ENCODE data around the gene PLP2. TPM values are rescaled to one million over a fixed set of nuclear protein-coding genes. Genes with fewer than 3 reads are reported as not detected.
"Not testable (repeated sequence)": the region's sequence is repeated elsewhere in the genome, so short reads cannot be mapped to it uniquely, and the experiment has no call there.

The PLP2 gene
- total and polyA plus RNA-seq, 5 donors = 83.0 to 96.4 (median 89.0) TPM

DNA sequence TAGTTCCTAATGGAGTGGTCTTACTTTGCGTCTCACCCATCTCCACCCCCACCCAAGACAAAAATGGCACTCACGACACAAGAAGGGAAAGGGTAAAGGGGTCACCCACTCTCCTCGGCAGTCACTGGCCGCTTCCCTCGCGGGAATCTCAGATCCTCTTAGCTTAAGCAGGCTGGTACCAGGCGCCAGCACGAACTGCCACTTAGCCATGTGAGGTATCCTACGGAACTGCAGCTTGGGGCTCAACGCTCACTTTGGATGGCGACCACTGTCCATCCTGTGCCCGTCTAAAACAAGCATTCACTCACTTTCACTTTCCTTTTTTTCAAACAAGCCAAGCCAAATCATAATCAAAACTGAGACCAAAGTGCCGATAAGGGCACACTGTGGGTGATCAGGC lies 23.8 kb upstream of the PLP2 start:
- Histone ChIP-seq H3K4me1 (ENCODE audit: control insufficient read depth, insufficient read depth, low read length) (no peaks in the 10 kb centered on the region), H3K9me3 (ENCODE audit: control insufficient read depth, low read length) (no peaks in the 10 kb centered on the region), H3K4me3 (ENCODE audit: low read length) (no peak overlapping the region), H3K27me3 (ENCODE audit: control insufficient read depth, insufficient read depth) (no peaks in the 10 kb centered on the region), H3K27ac (ENCODE audit: low read length) (no peak overlapping the region)
- intact Hi-C loops (cut with DNase I) = no loop called here
- WGBS = 91% methylated on average over 13 of the region's 13 CpGs
- ATAC-seq = no peak
- no peak for DNase-seq

DNA sequence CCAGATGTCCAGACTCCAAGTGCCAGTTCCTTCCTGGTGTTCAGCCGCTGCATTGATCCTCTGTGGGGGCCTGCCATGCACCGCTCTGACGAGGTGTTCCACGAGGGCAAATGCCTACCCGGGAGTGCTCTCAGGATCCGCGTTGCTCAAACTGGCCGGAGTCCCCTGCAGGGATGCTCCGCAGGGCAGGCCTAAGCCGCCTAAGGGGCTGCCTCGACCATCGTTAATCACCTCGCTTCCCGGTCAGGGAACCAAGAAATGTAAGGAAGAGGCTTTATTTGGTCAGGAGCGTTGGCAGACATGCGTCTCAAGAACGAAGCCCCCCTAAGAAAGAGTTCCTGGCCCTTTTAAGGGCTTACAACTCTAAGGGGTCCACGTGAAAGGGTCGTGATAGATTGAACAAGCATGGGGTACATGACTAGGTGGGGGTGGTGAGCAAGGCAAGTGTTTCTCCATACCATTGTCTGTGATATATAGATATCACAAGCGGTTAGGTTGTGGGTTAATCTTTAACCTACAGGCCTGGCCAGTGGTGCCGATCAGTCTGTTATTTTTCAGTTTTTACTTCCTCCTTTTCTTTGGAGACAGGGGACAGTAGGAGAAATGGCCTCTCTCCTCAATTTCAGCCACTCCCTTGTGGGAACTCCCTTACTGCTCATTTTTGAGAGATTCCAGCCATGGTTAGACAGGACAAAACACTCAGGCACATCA lies 23.2 kb upstream of the PLP2 start:
- H3K4me1 ChIP-seq (ENCODE audit: control insufficient read depth, insufficient read depth, low read length); H3K9me3 ChIP-seq (ENCODE audit: control insufficient read depth, low read length); ATAC-seq; H3K27ac ChIP-seq (ENCODE audit: low read length); intact Hi-C loops (cut with DNase I); DNase-seq; H3K27me3 ChIP-seq (ENCODE audit: control insufficient read depth, insufficient read depth); H3K4me3 ChIP-seq (ENCODE audit: low read length): not testable (repeated sequence)
- 85% methylated on average over 21 of the region's 21 CpGs for WGBS

DNA sequence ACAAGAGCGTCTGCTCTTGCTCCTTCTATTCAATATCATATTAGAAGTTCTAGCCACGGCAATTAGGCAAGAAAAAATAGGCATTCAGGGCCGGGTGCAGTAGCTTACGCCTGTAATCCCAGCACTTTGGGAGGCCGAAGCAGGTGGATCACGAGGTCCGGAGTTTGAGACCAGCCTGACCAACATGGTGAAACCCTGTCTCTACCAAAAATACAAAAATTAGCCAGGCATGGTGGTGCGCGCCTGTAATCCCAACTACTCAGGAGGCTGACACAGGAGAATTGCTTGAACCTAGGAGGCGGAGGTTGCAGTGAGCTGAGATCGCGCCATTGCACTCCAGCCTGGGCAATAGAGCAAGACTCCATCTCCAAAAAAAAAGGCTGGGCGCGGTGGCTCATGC lies 22.4 kb upstream of the PLP2 start:
- WGBS = 96% methylated on average over 14 of the region's 14 CpGs

DNA sequence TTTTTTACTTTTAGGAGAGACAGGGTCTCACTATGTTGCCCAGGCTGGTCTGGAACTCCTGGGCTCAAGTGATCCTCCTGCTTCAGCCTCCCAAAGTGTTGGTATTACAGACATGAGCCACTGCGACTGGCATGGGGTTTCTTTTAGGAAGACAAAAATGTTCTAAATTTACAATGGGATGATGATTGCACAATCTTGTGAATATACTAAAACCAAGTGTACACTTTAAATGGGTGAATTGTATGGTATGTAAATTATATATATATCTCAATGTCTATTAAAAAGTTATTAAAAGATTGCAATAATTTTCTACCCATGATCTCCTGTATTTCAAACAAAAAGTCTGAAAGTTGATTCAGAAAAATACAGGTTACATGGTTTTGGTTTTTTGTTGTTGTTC lies 18.2 kb upstream of the PLP2 start:
- ATAC-seq (no peak), DNase-seq (no peak)
- Histone ChIP-seq H3K27ac (ENCODE audit: low read length) (no peak overlapping the region), H3K9me3 (ENCODE audit: control insufficient read depth, low read length) (no peaks in the 10 kb centered on the region), H3K4me3 (ENCODE audit: low read length) (no peak overlapping the region), H3K4me1 (ENCODE audit: control insufficient read depth, insufficient read depth, low read length) (no peaks in the 10 kb centered on the region), H3K27me3 (ENCODE audit: control insufficient read depth, insufficient read depth) (no peaks in the 10 kb centered on the region)
- intact Hi-C loops (cut with DNase I) = no loop called here
- 85% methylated on average over 1 of the region's 1 CpG for WGBS

More for the DNA sequence above, 22.4 kb upstream of the PLP2 start:
- H3K4me1 ChIP-seq (ENCODE audit: control insufficient read depth, insufficient read depth, low read length); H3K9me3 ChIP-seq (ENCODE audit: control insufficient read depth, low read length); H3K27ac ChIP-seq (ENCODE audit: low read length); H3K4me3 ChIP-seq (ENCODE audit: low read length); H3K27me3 ChIP-seq (ENCODE audit: control insufficient read depth, insufficient read depth); DNase-seq; intact Hi-C loops (cut with DNase I); ATAC-seq: not testable (repeated sequence)

DNA sequence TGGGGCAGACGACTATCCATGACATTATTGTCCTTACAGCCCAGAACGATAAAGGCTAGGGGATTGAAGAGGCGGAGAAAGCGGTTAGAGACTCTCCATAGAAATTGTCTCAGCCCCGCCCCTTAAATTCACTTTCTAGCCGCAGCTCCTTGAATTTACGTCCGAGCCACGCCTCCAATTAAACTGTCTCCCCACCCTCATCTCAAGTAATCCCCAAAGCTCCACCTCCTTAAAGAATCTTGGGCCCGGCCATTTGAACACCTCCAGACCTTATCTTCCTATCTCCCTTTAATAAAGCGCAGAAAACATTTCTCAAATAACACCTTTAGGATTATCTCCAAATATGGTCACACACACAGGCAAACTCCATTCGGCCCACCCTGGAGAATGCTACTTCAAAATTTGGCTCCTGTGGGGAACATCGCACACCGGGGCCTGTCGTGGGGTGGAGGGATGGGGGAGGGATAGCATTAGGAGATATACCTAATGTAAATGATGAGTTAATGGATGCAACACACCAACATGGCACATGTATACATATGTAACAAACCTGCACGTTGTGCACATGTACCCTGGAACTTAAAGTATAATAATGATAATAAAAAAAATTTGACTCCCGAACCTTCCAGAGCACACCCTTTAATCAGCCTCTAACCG lies 16.3 kb upstream of the PLP2 start:
- WGBS = 1% methylated on average over 18 of the region's 18 CpGs
- ATAC-seq (peak; percentile 32 to 47), DNase-seq (peak in 1 of 3 donors; percentile 54)
- Histone ChIP-seq H3K4me3 (ENCODE audit: low read length) (peak overlapping the region; percentile 88), H3K4me1 (ENCODE audit: control insufficient read depth, insufficient read depth, low read length) (no peaks in the 10 kb centered on the region), H3K9me3 (ENCODE audit: control insufficient read depth, low read length) (no peaks in the 10 kb centered on the region), H3K27me3 (ENCODE audit: control insufficient read depth, insufficient read depth) (no peaks in the 10 kb centered on the region), H3K27ac (ENCODE audit: low read length) (peak overlapping the region; percentile 100)
- intact Hi-C loops (cut with DNase I) = no loop called here

DNA sequence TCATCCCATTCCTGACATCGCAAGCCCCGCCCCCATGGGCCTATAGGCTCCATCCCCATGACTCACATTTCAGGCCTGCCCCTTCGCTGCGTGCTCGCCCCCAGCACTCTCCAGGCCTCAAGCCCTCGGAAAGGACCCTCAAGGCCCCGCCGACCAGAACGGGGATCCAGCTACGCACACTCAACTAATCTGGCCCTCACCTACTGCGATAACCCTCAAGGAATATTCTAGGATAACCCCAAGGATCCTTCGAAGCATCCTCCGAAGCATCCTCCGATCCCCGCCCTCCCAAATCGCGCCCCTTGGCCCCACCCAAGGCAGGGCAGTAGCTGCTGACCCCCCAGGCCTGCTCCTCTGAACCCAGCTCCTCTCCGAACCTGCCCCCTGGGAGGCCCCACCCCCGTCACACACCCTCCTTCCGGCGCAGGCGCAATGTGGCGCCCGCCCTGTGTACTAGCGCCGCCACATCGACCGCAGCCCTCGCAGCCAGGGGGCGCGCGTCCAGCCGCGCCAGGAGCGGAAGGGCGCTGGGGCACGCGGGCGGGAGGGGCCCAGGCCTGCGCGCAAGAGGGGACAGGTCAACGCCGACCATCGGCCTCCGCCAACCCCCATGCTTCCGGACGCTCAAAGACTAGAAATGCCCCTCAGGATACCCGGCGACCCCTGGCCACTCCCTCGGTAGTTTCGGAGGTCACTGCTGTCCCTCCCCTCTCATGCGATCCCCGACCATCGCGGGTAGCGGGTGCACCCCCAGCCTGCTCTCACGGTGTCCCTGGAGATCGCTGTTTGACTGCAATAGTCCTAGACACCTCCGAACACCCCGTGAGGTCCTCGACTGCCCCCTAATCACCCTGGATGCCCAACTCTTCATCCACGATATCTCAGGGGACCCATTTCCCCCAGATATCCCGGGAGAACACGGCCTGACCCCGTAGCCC lies 15.5 kb upstream of the PLP2 start:
- H3K27ac ChIP-seq (ENCODE audit: low read length) = peak overlapping the region; percentile 100
- H3K9me3 ChIP-seq (ENCODE audit: control insufficient read depth, low read length) = no peaks in the 10 kb centered on the region
- 2% methylated on average over 65 of the region's 65 CpGs for WGBS
- H3K4me3 ChIP-seq (ENCODE audit: low read length) = peak overlapping the region; percentile 88
- intact Hi-C loops (cut with DNase I) = no loop called here
- ATAC-seq (peak; percentile 95 to 96), DNase-seq (peak; percentile 90 to 97 (median 96))
- H3K27me3 ChIP-seq (ENCODE audit: control insufficient read depth, insufficient read depth) = no peaks in the 10 kb centered on the region
- no peaks in the 10 kb centered on the region for H3K4me1 ChIP-seq (ENCODE audit: control insufficient read depth, insufficient read depth, low read length)

DNA sequence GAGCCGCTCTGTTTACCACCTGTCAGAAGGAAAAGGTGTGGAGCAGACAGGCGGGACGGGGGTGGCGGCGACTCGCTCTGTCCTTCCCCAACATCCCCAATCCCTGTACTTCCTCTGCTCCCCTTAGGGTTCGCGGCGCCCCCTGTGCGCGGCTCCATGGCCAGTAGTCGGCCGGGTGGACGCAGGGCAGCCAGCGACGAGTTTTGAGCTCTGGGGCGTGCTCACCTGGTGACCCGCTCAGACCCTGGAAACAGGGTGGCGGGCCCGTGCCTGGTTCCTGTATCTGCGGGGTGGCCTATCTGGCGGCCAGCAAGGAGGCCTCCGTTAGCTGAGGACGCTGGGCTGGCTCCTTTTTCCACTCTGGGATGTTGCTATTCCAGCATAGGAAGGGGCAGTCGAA lies 14.5 kb upstream of the PLP2 start:
- 71% methylated on average over 24 of the region's 25 CpGs for WGBS
- intact Hi-C loops (cut with DNase I) = no loop called here
- no peaks in the 10 kb centered on the region for H3K9me3 ChIP-seq (ENCODE audit: control insufficient read depth, low read length)
- no peak overlapping the region for H3K4me3 ChIP-seq (ENCODE audit: low read length)
- H3K27ac ChIP-seq (ENCODE audit: low read length) = no peak overlapping the region
- no peak for ATAC-seq
- H3K27me3 ChIP-seq (ENCODE audit: control insufficient read depth, insufficient read depth) = no peaks in the 10 kb centered on the region
- no peak for DNase-seq
- no peaks in the 10 kb centered on the region for H3K4me1 ChIP-seq (ENCODE audit: control insufficient read depth, insufficient read depth, low read length)

DNA sequence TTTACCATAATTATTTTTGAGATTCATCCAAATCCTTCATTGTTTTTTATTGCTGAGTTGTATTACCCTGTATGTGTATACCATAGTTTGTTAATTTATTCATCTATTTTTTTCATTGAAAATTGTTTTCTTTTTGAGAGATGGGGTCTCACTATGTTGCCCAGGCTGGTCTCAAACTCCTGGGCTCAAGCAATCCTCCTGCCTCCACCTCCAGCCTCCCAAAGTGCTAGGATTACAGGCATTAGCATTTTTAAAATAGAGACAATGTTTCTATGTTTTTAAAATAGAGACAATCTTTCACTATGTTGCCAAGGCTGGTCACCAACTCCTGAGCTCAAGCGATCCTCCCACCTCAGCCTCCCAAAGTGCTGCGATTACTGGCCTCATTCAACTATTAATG lies 10.8 kb upstream of the PLP2 start:
- no peak for DNase-seq
- ATAC-seq = no peak
- H3K9me3 ChIP-seq (ENCODE audit: control insufficient read depth, low read length) = no peaks in the 10 kb centered on the region
- intact Hi-C loops (cut with DNase I) = no loop called here
- no peaks in the 10 kb centered on the region for H3K27me3 ChIP-seq (ENCODE audit: control insufficient read depth, insufficient read depth)
- WGBS = 86% methylated on average over 2 of the region's 2 CpGs
- no peaks in the 10 kb centered on the region for H3K4me1 ChIP-seq (ENCODE audit: control insufficient read depth, insufficient read depth, low read length)
- no peak overlapping the region for H3K4me3 ChIP-seq (ENCODE audit: low read length)
- H3K27ac ChIP-seq (ENCODE audit: low read length) = no peak overlapping the region

DNA sequence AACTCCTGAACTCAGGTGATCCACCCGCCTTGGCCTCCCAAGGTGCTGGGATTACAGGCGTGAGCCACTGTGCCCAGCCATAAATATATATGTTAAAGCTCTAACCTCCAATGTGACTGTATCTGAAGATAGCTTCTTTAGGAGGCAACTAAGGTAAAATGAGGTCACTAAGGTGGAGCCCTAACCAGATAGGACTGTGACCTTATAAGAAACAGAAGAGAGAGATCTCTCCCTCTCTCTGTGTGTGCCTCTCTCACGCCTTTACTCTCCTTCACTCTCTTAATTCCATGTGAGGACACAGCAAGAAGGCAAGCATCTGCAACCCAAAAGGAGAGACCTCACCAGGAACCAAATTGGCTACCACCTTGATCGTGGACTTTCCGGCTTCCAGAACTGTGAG lies 10.1 kb upstream of the PLP2 start:
- H3K4me1 ChIP-seq (ENCODE audit: control insufficient read depth, insufficient read depth, low read length) = no peaks in the 10 kb centered on the region
- WGBS = 96% methylated on average over 5 of the region's 5 CpGs
- H3K9me3 ChIP-seq (ENCODE audit: control insufficient read depth, low read length) = no peaks in the 10 kb centered on the region
- intact Hi-C loops (cut with DNase I) = no loop called here
- DNase-seq = no peak
- no peak for ATAC-seq
- H3K27ac ChIP-seq (ENCODE audit: low read length) = no peak overlapping the region
- H3K27me3 ChIP-seq (ENCODE audit: control insufficient read depth, insufficient read depth) = no peaks in the 10 kb centered on the region
- H3K4me3 ChIP-seq (ENCODE audit: low read length) = no peak overlapping the region

DNA sequence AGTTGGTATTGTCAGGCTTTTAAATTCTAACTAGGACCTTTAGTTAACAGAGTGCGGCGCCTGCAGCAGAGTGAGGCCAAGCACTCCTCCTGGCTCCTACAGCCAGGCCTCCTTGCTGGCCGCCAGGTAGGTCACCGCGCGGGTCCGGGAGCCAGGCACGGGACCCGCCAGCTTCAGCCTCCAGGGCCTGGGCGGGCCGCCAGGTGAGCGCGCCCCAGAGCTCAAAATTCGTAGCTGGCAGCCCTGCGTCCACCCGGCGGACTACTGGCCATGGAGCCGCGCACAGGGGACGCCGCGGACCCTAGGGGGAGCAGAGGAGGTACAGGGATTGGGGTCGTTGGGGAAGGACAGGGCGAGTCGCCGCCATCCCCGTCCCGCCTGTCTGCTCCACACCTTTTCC lies 9.1 kb upstream of the PLP2 start, which contains the start of gene MAGIX:
Gene MAGIX, plus strand, starts transcription at position 139 of the 400 bp plus-strand sequence. Its CDS starts 132 bp downstream, at position 271.
- H3K4me1 ChIP-seq (ENCODE audit: control insufficient read depth, insufficient read depth, low read length) = no peaks in the 10 kb centered on the region
- H3K4me3 ChIP-seq (ENCODE audit: low read length) = peak within 1 kb of the TSS; percentile 37
- DNase-seq = peak in 2 of 3 donors; percentile 67 to 69
- peak within 1 kb of the TSS; percentile 91 for H3K27ac ChIP-seq (ENCODE audit: low read length)
- H3K9me3 ChIP-seq (ENCODE audit: control insufficient read depth, low read length) = no peaks in the 10 kb centered on the region
- H3K27me3 ChIP-seq (ENCODE audit: control insufficient read depth, insufficient read depth) = no peaks in the 10 kb centered on the region
- no peak for ATAC-seq
- WGBS = 64% methylated on average over 28 of the region's 28 CpGs
- intact Hi-C loops (cut with DNase I) = no loop called here
